ENCODE data around the gene STATH. TPM values are rescaled to one million over a fixed set of nuclear protein-coding genes. Genes with fewer than 3 reads are reported as not detected.
"Not testable (repeated sequence)": the region's sequence is repeated elsewhere in the genome, so short reads cannot be mapped to it uniquely, and the experiment has no call there.

Gene STATH
- total and polyA plus RNA-seq, 2 experiments from 2014 or later, result not detected

GRCh38 chr4:70008771-70009170 is 13.0 kb downstream of the STATH start:
- no peaks in the 10 kb centered on the region for H4K20me1 ChIP-seq (ENCODE audit: insufficient read depth)
- in situ Hi-C loops (cut with MboI), result no loop called here
- no peak overlapping the region for H2AFZ ChIP-seq
- no peaks in the 10 kb centered on the region for H3K9me3 ChIP-seq (ENCODE audit: low read depth)
- H3K4me2 ChIP-seq (ENCODE audit: unreplicated experiment), result no peak overlapping the region
- H3K27me3 ChIP-seq (replicated peaks; ENCODE audit: insufficient read depth), result no peaks in the 10 kb centered on the region
- 34 to 38% methylated on average over 3 of the region's 3 CpGs for WGBS, 2 experiments (ENCODE audit: low coverage in 1 of 2, low lambda C conversion rate in 2 of 2, missing lambda C conversion rate in 2 of 2)
- no peaks in the 10 kb centered on the region for H3F3A ChIP-seq (ENCODE audit: insufficient read depth)
- no peaks in the 10 kb centered on the region for H3K36me3 ChIP-seq (ENCODE audit: low read depth)
- no peak overlapping the region for H3K4me3 ChIP-seq
- no peak for TF ChIP-seq EZH2phosphoT487 (IDR thresholded peaks at IDR 0.05; ENCODE audit: insufficient read depth, low read depth)
- TF ChIP-seq EZH2 (IDR thresholded peaks at IDR 0.05; ENCODE audit: insufficient read depth, poor library complexity, severe bottlenecking), result no peak
- no peaks in the 10 kb centered on the region for H3K9me2 ChIP-seq (ENCODE audit: insufficient read depth)
- H3K9ac ChIP-seq, result no peak overlapping the region
- DNase-seq, result no peak
- H3K4me1 ChIP-seq (ENCODE audit: insufficient read depth), result no peaks in the 10 kb centered on the region
- no peak overlapping the region for H3K27ac ChIP-seq
- no peaks in the 10 kb centered on the region for H3K79me2 ChIP-seq (ENCODE audit: insufficient read depth)

GRCh38 chr4:70019006-70019405 is 23.2 kb downstream of the STATH start:
- H3K4me2 ChIP-seq (ENCODE audit: unreplicated experiment); H2AFZ ChIP-seq; H3K9ac ChIP-seq; in situ Hi-C loops (cut with MboI); H3K27ac ChIP-seq; H3F3A ChIP-seq (ENCODE audit: insufficient read depth); DNase-seq; H3K79me2 ChIP-seq (ENCODE audit: insufficient read depth); H4K20me1 ChIP-seq (ENCODE audit: insufficient read depth); H3K9me2 ChIP-seq (ENCODE audit: insufficient read depth); H3K4me1 ChIP-seq (ENCODE audit: insufficient read depth); H3K9me3 ChIP-seq (ENCODE audit: low read depth); H3K27me3 ChIP-seq (replicated peaks; ENCODE audit: insufficient read depth); H3K4me3 ChIP-seq; H3K36me3 ChIP-seq (ENCODE audit: low read depth): not testable (repeated sequence)
- 61 to 67% methylated on average over 10 of the region's 10 CpGs for WGBS, 2 experiments (ENCODE audit: low coverage in 1 of 2, low lambda C conversion rate in 2 of 2, missing lambda C conversion rate in 2 of 2)

- TF ChIP-seq EZH2phosphoT487 (IDR thresholded peaks at IDR 0.05; ENCODE audit: insufficient read depth, low read depth) (no peak), EZH2 (IDR thresholded peaks at IDR 0.05; ENCODE audit: insufficient read depth, poor library complexity, severe bottlenecking) (no peak)
- DNase-seq, result no peak
- H3K4me2 ChIP-seq (ENCODE audit: unreplicated experiment), result no peak overlapping the region
- no peak overlapping the region for H3K27ac ChIP-seq
- no peaks in the 10 kb centered on the region for H3K79me2 ChIP-seq (ENCODE audit: insufficient read depth)
- H3K36me3 ChIP-seq (ENCODE audit: low read depth), result no peaks in the 10 kb centered on the region
- H2AFZ ChIP-seq, result no peak overlapping the region
- no peak overlapping the region for H3K4me3 ChIP-seq
- H3F3A ChIP-seq (ENCODE audit: insufficient read depth), result no peaks in the 10 kb centered on the region
- no peaks in the 10 kb centered on the region for H3K9me3 ChIP-seq (ENCODE audit: low read depth)
- H3K27me3 ChIP-seq (replicated peaks; ENCODE audit: insufficient read depth), result no peaks in the 10 kb centered on the region
- in situ Hi-C loops (cut with MboI), result no loop called here
- no peaks in the 10 kb centered on the region for H3K4me1 ChIP-seq (ENCODE audit: insufficient read depth)
- 46 to 54% methylated on average over 2 of the region's 2 CpGs for WGBS, 2 experiments (ENCODE audit: low coverage in 1 of 2, low lambda C conversion rate in 2 of 2, missing lambda C conversion rate in 2 of 2)
- no peak overlapping the region for H3K9ac ChIP-seq
- H3K9me2 ChIP-seq (ENCODE audit: insufficient read depth), result no peaks in the 10 kb centered on the region
- no peaks in the 10 kb centered on the region for H4K20me1 ChIP-seq (ENCODE audit: insufficient read depth)
Measured at GRCh38 chr4:70023218-70023617, 27.5 kb downstream of the STATH start.

GRCh38 chr4:70027011-70027410 is 31.2 kb downstream of the STATH start:
- in situ Hi-C loops (cut with MboI), result no loop called here

GRCh38 chr4:70028159-70028558 is 32.4 kb downstream of the STATH start, which contains the start of gene HTN3:
HTN3 (plus strand) TSS chr4:70028459; CDS start chr4:70030741, 2,282 bp downstream.
- H3K27ac ChIP-seq; H3K4me2 ChIP-seq (ENCODE audit: unreplicated experiment); in situ Hi-C loops (cut with MboI); H3K79me2 ChIP-seq (ENCODE audit: insufficient read depth); H4K20me1 ChIP-seq (ENCODE audit: insufficient read depth); H3K9me3 ChIP-seq (ENCODE audit: low read depth); H3K4me1 ChIP-seq (ENCODE audit: insufficient read depth); DNase-seq; H2AFZ ChIP-seq; H3K9ac ChIP-seq; H3K4me3 ChIP-seq; H3K9me2 ChIP-seq (ENCODE audit: insufficient read depth); H3K36me3 ChIP-seq (ENCODE audit: low read depth); H3F3A ChIP-seq (ENCODE audit: insufficient read depth); H3K27me3 ChIP-seq (replicated peaks; ENCODE audit: insufficient read depth): not testable (repeated sequence)
- 59 to 65% methylated on average over 7 of the region's 7 CpGs for WGBS, 2 experiments (ENCODE audit: low coverage in 1 of 2, low lambda C conversion rate in 2 of 2, missing lambda C conversion rate in 2 of 2)

More at GRCh38 chr4:70027011-70027410, 31.2 kb downstream of the STATH start:
- 51 to 61% methylated on average over 5 of the region's 5 CpGs for WGBS, 2 experiments (ENCODE audit: low coverage in 1 of 2, low lambda C conversion rate in 2 of 2, missing lambda C conversion rate in 2 of 2)
- Histone ChIP-seq H3K9ac (no peak overlapping the region), H3K79me2 (ENCODE audit: insufficient read depth) (no peaks in the 10 kb centered on the region), H2AFZ (no peak overlapping the region), H3K9me3 (ENCODE audit: low read depth) (no peaks in the 10 kb centered on the region), H3K4me1 (ENCODE audit: insufficient read depth) (no peaks in the 10 kb centered on the region), H3F3A (ENCODE audit: insufficient read depth) (no peaks in the 10 kb centered on the region), H3K27ac (no peak overlapping the region), H3K36me3 (ENCODE audit: low read depth) (no peaks in the 10 kb centered on the region), H3K4me2 (ENCODE audit: unreplicated experiment) (no peak overlapping the region), H3K4me3 (no peak overlapping the region), H4K20me1 (ENCODE audit: insufficient read depth) (no peaks in the 10 kb centered on the region), H3K27me3 (replicated peaks; ENCODE audit: insufficient read depth) (no peaks in the 10 kb centered on the region), H3K9me2 (ENCODE audit: insufficient read depth) (no peaks in the 10 kb centered on the region)
- DNase-seq, result no peak
- TF ChIP-seq EZH2 (IDR thresholded peaks at IDR 0.05; ENCODE audit: insufficient read depth, poor library complexity, severe bottlenecking), result no peak
- no peak for TF ChIP-seq EZH2phosphoT487 (IDR thresholded peaks at IDR 0.05; ENCODE audit: insufficient read depth, low read depth)

- H3K9ac ChIP-seq; DNase-seq; H3K27ac ChIP-seq; in situ Hi-C loops (cut with MboI); H3K4me2 ChIP-seq (ENCODE audit: unreplicated experiment); H3K4me3 ChIP-seq; H4K20me1 ChIP-seq (ENCODE audit: insufficient read depth); H3K4me1 ChIP-seq (ENCODE audit: insufficient read depth); H3K27me3 ChIP-seq (replicated peaks; ENCODE audit: insufficient read depth); H3K9me2 ChIP-seq (ENCODE audit: insufficient read depth); H2AFZ ChIP-seq; H3F3A ChIP-seq (ENCODE audit: insufficient read depth); H3K79me2 ChIP-seq (ENCODE audit: insufficient read depth); H3K36me3 ChIP-seq (ENCODE audit: low read depth); H3K9me3 ChIP-seq (ENCODE audit: low read depth): not testable (repeated sequence)
- 44 to 67% methylated on average over 2 to 18 of the region's 18 CpGs for WGBS, 2 experiments (ENCODE audit: low coverage in 1 of 2, low lambda C conversion rate in 2 of 2, missing lambda C conversion rate in 2 of 2)
Measured at GRCh38 chr4:70037559-70037958, 41.8 kb downstream of the STATH start.

GRCh38 chr4:70039928-70040327 is 44.2 kb downstream of the STATH start:
- H3K27ac ChIP-seq; H3K4me1 ChIP-seq (ENCODE audit: insufficient read depth); H3K4me3 ChIP-seq; H3K9ac ChIP-seq; H3K9me2 ChIP-seq (ENCODE audit: insufficient read depth); H3F3A ChIP-seq (ENCODE audit: insufficient read depth); H3K9me3 ChIP-seq (ENCODE audit: low read depth); H4K20me1 ChIP-seq (ENCODE audit: insufficient read depth); H3K4me2 ChIP-seq (ENCODE audit: unreplicated experiment); H2AFZ ChIP-seq; H3K27me3 ChIP-seq (replicated peaks; ENCODE audit: insufficient read depth); H3K36me3 ChIP-seq (ENCODE audit: low read depth); in situ Hi-C loops (cut with MboI); H3K79me2 ChIP-seq (ENCODE audit: insufficient read depth); DNase-seq: not testable (repeated sequence)
